Cardiac fibroblast (primary cell): Measurements from ENCODE around the gene RIMBP3B.
"Not testable (repeated sequence)": the region's sequence is repeated elsewhere in the genome, so short reads cannot be mapped to it uniquely, and the experiment has no call there.

ENCODE experiments used
- DNase-seq, 2 donors: peaks; one replicate each; pipeline versions ENCODE4 v3.0.0 to v3.0.0-alpha.2; 2010; ENCODE audit warnings: low read depth in 2 of 2
- H3K4me3 ChIP-seq, 2 donors: replicated peaks in 1 of 2; 1 replicate in 1 of 2; 2 replicates in 1 of 2; pipeline ENCODE4 v1.5.1; 2011; ENCODE audit warnings: low read depth in 2 of 2, low read length in 2 of 2, mild to moderate bottlenecking in 2 of 2, moderate library complexity in 1 of 2

Gene RIMBP3B

GRCh38 chr22:21407792-21408191, 24.2 kb downstream of the RIMBP3B start:
- not testable (repeated sequence) for DNase-seq, H3K4me3 ChIP-seq

- DNase-seq, H3K4me3 ChIP-seq: not testable (repeated sequence)
Observed at GRCh38 chr22:21416375-21416774, 32.8 kb downstream of the RIMBP3B start.

DNA sequence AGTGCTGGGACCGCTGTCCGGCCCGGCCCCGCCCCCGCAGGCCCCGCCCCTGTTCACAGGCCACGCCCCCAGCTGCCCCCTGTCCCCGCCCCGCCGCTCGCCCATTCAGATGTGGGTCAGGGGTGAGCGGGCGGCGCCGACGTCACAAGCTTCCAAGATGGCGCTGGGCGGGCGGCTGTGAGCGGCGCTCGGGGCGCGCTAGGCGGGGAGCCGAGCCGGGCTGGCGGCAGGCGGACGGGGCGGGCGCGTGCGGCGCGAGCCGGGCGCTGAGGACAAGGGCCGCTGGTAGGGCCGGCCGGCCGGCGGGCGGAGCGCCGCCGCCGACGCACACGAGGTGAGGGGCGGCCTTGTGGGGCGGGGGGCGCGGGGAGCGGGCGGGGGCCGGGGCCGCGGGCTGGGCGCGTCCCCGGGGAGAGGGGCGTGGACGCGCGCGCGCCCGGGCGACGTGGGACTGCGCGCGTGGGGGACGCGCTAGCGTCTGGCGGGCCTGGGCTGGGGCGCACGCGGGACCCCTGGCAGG, 33.7 kb downstream of the RIMBP3B start, which contains the start of gene HIC2:
Gene HIC2, plus strand, starts transcription at position 145 of the 520 bp plus-strand sequence. CDS start 25,461 bp downstream, outside the sequence.
- H3K4me3 ChIP-seq: peak within 1 kb of the TSS; percentile 48 to 54
- DNase-seq: not testable (repeated sequence)

DNA sequence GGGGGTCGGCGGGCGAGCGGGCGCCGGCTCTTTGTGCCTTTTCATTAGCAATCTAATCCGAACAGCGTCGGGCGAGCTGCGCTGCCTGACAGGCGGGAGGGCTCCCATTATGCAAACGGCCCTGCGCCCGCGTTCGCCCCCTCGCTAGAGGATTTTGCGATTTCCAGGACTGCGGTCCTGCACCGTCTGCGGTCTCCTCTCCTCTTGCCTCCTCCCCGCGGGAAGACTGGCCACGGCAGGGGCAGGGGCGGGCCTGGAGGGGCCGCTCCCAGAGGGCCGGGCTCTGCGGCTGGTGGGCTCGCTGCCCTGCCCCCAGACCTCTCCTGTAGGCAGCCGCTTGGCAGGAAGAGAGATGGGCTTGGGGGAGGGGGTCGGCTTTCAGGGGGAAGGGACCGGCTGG, 34.3 kb downstream of the RIMBP3B start:
- not testable (repeated sequence) for DNase-seq
- peak overlapping the region; percentile 48 to 54 for H3K4me3 ChIP-seq

DNA sequence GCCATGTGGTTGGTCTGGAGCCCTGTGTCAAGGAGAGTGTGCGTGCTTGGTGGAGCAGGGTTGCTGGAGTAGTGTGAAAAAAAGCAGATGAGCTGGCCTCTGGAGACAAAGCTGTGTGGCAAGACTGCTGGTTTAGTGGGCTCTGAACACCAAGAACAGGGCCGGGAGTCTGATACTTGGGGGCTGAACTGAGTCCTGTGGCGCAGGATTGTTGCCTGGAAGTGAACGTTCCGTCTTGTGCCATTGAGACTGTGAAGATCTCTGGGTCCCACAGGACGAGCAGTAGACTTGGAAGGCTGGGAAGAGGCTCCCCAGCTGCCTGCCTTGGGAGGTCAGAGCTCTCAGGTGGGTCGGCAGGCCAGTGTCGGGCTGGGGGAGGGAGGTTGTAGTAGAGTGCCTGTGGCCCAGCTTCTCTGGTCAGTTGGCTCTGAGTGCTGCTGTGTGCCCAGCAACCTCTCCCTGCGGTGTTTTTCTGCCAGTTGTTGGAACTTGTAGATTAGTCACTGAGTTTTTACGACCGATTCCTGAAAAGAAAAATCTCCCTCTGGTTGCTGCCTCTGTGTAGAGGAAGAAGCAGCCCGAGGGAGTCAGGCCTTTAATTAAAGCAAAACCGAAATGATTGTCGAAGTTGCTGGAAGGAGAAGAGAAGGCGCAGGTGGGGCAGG, 35.6 kb downstream of the RIMBP3B start:
- DNase-seq, H3K4me3 ChIP-seq: not testable (repeated sequence)

- H3K4me3 ChIP-seq, DNase-seq: not testable (repeated sequence)
Observed at GRCh38 chr22:21420180-21420763, 36.7 kb downstream of the RIMBP3B start.

DNA sequence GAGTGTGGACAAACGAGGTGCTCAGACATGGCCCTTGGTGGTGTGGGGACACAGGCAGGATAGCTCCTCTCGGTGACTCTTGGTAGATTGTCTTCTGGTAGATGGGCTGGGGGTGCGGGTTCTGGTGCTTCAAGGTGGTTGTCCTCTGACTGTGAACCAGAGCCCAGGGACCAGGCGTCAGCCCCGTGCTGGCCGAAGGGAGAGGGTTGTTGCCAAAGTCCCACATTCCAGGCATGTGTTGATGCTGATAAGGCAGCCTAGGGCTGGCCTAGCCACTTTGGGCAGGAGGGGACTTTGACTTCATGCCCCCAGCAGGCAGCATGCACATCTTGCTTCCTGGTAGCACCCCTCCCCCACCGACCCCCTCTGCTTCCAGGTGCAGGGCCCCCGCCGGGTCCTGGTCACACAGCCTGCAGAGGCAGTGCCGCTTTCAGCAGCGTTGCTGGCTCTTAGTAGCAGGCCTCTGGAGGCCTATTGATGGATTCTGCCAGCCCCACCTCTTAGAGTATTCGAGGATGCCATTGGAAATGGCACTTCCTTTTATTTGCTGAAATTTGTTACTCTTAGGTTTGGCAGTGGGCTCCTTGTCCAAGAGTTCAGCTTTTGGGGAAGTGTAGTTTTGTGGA, 40.6 kb downstream of the RIMBP3B start:
- not testable (repeated sequence) for DNase-seq, H3K4me3 ChIP-seq

GRCh38 chr22:21434378-21435233, 51.1 kb downstream of the RIMBP3B start:
- not testable (repeated sequence) for DNase-seq, H3K4me3 ChIP-seq

DNA sequence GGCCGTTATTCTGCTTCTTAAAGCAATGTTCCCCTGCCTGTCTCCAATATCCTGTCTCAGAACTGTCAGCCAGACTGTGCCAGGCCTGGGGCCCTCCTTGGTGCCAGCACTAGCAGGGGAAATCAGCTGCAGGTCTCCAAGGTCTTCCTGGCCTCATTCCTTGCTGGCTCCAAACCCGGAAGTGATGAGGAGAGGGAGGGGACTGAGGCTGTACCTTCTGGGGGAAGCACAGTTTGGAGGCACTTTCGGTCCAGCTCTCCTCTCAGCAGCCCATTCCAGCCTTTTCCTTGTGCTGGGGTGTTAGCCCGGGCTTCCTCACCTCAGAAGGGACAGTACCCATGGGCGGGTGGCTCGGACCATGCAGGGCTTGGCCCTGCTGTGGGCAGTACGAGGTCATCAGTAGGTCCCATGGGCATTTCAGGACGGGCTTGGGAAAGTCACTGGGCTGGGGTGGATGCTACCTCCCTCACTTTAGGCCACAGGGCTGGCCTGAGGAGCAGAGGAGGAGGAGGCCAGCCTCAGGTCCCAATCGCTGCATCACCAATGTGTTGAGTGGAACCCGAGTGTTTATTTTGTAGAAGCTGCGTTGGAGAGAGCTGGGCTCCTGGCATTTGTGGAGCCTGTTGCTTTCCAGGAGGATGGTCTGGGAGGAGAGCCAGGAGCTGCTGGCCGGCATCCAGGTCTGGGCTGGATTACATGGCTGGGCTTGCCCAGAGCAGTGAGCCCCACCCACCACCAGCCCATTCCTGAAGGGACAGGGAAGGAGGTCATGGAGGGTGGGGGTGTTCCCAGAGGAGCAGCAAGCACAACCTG, 52.7 kb downstream of the RIMBP3B start:
- not testable (repeated sequence) for H3K4me3 ChIP-seq, DNase-seq

GRCh38 chr22:21438013-21438412, 54.5 kb downstream of the RIMBP3B start:
- H3K4me3 ChIP-seq, DNase-seq: not testable (repeated sequence)
